Measurements from ENCODE around the gene BAIAP3.
A peak's percentile ranks its signal among the peaks of the same experiment; 100 is the strongest.

BAIAP3 gene

DNA sequence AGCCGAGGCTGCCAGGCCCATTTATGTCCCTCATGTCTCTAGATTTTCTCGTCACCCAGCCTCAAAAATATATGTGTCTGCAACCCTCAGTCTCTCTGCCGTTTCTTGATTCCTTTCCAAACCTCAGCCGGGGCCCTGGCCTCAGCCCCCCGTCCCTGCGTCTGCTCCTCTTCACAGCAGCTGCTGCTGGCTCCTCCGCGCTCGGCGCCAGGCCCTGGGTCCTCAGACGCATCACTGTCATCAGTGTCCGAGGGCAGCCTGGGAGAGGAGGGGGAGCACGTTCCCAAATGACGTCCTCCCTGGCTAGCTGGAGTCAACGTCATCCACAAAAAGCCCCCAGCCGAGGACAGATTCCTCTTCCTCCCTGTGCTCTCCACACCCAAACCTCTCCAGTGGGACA, 15.9 kb downstream of the BAIAP3 start:
- no peak for DNase-seq

DNA sequence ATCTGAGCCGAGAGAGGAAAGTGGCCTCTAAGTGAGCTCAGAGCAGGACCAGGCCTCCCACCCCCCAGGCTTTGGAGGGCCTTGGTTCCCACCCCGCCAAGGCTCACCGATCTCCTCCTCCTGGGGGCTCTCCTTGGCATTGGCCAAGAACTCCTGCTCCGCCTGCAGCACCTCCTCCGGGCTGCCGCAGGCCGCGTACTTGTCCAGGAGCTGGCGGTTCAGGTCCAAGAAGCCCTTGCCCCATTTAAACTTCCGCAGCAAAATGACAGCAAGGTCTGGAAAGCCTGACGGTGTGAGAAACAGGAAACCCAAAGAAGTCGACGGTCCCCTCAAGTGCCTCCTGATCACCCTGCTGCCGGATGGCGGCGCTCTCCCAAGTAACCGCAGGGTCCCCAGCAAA, 16.5 kb downstream of the BAIAP3 start:
- no peak for DNase-seq

DNA sequence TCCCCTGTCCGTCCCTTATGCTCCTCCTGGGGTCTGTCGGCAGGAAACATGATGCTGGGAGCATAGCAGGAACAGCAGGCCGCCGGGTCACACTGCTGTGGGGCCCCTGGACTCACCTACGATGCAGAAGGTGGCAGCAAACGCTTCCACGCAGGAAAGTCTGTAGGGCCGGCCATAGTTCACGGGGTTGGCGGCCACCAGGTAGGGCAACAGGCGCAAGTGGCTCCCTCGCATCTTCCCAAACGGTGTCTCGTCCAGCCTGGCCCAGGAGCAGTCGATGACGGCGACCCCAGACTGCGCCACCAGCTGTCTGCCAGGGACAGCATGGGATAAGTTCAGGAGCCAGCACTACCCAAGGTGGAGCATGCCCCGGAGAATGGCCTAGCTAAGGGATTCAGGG, 17.2 kb downstream of the BAIAP3 start:
- DNase-seq: no peak

DNA sequence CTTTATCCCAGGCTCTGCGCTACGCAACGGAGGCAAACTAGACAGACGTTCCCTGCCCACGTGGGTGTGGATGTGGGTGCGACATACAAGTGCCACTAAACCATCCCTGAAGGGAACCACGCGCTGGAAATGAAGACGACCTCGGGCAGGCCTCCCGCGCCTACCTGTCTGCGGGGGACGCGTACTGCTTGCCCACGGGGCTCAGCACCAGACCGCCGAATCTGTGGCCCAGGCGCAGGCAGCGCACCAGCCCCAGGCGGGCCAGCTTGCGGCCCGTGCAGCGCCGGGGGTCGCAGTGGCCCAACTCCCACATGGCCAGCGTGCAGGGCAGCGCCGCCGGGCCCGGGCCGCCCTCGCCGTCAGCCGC, 17.8 kb downstream of the BAIAP3 start:
- no peak for DNase-seq

DNA sequence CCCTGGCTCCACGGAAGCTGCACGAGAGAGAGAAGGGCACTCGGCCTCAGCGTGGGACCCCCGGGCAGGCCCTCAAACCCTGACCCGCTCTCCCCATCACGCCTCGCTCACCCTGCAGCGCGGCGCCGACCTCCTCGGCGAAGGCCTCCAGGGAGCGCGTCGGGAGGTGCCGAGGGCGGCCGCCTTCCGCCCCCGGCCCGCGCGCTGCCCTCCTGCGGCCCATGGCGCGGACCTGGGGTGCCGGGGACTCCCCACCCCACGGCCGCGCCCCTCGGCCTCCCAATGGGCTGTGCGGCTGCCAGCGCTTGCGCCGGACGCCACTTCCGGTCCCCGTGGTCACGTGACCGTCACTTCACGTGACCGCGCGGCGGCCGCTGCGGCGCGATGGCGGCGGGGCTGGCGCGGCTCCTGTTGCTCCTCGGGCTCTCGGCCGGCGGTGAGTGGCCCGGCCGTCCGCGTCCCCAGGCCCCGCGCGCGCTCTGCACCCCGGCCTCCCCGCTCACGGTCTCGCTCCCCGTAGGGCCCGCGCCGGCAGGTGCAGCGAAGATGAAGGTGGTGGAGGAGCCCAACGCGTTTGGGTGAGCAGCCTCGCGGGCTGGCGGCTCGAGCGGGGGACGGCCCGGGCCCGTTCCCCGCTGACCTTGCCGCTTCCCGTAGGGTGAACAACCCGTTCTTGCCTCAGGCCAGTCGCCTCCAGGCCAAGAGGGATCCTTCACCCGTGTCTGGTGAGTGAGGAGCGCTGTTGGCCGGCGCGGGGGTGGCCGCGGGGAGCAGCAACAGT, 18.3 kb downstream of the BAIAP3 start, which contains the start of the genes GNPTG and TSR3:
Gene GNPTG (plus strand): TSS at position 350 of the 781 bp plus-strand sequence. CDS start 35 bp downstream, at position 385.
Gene TSR3 (minus strand): TSS at position 297 of the 781 bp plus-strand sequence. CDS start 74 bp downstream, at position 223.
- peak; percentile 85 to 88 for DNase-seq

DNA sequence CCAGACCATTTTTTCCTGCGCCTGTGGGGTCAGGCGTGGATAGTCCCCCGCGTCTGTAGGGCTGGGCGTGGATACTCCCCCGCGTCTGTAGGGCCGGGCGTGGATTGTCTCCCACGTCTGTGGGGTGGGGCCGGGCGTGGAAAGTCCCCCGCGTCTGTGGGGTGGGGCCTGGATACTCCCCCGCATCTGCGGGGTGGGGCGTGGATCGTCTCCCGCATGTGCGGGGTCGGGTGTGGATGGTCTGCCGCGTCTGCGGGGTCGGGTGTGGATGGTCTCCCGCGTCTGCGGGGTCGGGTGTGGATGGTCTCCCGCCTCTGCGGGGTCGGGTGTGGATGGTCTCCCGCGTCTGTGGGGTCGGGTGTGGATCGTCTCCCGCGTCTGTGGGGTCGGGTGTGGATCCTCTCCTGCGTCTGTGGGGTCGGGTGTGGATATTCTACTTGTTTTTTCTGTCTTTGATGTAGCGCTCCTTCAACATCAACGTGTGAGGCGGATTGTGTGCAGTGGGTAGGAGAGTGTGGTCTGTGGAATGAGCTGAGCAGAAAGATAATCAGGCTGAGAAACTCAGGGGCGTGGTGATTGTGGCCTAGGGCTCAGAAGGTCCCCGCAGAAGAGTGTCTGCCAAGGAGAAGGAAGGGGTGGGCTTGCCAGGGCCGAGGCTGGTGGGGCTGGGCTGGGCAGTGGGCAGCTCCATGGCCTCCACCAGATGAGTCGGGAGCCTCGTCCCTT, 21.5 kb downstream of the BAIAP3 start:
- DNase-seq: no peak

DNA sequence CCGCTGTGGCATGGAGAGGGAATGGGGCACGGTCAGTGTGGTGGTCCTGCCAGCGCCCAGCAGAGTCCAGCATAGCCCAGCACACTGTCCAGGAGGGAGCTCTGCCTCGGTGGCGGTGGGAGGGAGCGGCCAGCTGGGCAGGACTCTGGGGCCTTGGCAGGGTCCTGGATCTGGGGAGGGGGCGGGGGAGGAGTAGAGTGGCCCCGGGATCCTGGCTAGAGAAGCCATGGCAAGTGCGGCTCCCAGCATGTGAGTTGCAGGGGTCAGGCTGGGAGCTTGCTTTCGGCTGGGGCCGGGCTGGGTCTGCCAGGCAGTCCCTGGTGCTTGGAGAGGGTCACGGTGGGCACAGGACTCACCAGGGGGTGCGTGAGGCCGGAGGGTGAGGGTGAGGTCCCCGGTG, 22.1 kb downstream of the BAIAP3 start:
- no peak for DNase-seq

DNA sequence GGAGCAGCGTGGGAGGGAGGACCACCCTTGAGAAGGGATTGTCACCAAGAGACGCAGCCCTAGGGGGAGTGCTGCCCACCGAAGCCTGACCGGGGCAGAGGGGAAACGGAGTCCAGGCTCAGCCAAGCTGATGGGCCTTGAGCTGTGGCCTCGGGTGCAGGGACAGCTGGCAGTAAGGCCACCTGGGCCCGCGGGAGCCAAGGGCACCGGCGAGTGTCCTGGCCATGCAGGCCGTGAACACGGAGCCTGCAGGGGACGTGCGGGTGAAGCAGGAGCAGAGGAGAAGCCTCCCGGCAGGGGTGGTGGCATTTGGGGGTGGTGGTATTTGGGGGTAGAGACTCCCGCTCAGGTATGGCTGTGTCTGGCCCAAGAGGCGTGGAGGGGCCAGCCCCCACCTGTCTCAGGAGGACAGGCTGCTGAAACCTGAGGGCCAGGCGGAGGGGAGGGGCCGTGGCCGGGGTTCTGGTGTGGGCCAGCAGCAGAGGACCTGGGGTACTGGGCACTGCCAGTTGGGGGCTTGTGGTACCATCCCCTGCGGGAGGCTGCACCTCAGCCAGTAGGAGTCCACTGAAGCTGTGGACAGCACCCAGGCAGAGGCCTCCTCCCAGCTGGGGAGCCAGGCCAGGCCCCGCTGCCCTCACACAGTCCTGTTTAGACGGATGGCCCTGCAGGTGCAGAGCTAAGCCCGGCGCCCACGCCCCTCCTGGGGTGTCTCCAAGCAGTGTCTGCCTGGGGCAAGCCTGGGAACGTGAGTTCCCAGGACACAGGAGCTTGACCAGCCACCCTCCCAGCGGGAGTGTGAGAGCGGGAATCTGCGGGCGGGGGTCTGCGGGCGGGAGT, 22.8 kb downstream of the BAIAP3 start:
- no peak for DNase-seq

DNA sequence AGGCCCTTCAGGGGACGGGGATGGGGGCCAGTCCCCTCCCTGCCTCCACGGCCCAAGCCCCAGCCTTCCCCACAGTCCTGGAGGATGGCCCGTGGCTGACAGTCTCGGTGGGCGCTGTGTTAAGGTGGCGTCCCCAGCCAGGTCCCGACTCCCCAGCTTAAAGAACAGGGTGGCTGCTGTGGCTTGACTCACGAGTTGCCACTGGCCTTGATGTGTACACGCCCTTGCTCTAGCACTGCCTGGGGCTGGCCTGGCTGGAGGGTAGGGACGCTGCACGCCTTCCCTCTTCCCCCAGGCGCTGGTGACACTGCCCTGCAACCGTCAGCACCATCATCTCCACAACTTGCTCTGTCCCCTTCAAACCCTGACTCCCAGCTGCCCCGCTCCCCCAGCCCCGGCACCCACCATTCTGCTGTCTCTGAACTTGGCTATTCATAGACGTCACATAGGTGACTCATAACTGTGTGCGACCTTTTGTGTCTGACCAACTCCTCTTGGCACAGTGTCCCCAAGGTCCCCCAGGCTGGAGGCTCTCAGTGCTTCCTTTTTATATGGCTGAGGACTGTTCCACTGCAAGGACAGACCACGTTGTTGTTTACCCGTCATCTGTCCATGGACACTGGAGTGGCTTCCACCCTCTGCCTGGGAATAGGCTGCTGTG, 24.6 kb downstream of the BAIAP3 start:
- no peak for DNase-seq

DNA sequence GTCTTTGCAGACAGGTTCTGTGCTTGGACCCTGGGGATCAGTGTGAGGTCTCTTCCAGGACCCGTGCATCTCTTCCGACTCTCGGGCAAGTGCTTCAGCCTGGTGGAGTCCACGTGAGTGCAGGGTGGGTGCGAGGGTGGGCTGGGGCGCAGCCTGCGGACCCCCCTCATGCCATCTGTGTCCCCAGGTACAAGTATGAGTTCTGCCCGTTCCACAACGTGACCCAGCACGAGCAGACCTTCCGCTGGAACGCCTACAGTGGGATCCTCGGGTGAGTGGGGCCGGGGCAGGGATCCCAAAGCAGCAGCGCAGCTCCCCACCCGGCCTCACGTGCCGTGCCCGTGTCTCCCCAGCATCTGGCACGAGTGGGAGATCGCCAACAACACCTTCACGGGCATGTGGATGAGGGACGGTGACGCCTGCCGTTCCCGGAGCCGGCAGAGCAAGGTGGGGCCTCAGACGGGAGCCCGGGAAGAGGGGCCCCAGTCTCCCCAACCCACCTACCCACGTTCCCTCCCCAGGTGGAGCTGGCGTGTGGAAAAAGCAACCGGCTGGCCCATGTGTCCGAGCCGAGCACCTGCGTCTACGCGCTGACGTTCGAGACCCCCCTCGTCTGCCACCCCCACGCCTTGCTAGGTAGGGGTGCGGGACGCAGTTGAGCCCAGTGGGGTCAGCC, 28.4 kb downstream of the BAIAP3 start:
- no peak for DNase-seq

DNA sequence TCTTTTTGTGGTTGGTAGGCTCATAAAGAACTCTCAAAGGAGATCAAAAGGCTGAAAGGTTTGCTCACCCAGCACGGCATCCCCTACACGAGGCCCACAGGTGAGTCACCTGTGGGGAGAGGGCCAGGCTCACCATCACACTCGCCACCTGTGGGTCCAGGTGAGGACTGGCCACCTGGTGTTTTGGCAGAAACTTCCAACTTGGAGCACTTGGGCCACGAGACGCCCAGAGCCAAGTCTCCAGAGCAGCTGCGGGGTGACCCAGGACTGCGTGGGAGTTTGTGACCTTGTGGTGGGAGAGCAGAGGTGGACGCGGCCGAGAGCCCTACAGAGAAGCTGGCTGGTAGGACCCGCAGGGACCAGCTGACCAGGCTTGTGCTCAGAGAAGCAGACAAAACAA, 29.4 kb downstream of the BAIAP3 start:
- DNase-seq: no peak

DNA sequence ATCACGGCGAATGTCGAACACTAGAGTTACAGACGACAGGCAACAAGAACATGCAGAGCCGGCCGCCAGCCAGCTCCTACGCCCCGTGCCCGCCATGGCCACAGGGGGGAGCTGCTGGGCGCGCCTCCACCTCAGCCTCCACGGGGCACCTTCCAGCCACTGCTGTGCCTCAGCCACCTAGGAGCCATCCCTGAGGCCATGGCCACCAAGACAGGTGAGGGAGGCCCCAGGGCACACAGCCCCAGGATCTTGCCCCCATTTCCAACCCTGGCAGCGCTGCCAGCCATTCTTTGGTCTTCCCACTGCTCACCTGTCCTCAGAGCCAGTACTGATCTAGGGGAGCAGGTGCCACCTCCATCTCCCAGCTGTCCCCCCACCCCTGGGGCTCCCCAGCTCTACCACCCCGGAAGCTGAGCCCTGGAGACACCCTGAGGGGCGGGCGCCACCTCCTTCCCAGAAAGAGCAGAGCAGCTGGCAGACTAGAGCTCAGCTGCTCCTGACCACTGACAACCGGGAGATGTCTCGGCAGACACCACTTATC, 30.1 kb downstream of the BAIAP3 start:
- peak; percentile 78 to 79 for DNase-seq

DNA sequence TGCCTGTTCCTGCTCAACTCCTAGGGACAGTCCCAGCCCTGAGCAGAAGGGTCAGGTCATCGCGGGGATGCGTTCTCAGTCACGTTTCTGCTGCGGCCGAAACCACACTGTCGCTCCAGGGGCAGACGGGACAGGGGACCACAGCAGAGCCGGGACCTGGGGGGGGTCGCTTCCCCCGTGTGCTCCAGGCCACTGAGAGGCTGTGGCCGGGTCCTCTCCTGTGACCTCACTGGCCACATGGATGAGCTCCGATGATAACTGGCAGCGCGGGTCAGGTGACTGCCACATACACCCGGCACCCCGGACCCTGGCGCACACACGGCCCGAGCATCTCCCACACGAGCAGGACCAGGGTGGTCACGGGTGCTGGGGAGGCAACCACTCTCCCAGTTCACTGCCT, 31.1 kb downstream of the BAIAP3 start:
- no peak for DNase-seq

DNA sequence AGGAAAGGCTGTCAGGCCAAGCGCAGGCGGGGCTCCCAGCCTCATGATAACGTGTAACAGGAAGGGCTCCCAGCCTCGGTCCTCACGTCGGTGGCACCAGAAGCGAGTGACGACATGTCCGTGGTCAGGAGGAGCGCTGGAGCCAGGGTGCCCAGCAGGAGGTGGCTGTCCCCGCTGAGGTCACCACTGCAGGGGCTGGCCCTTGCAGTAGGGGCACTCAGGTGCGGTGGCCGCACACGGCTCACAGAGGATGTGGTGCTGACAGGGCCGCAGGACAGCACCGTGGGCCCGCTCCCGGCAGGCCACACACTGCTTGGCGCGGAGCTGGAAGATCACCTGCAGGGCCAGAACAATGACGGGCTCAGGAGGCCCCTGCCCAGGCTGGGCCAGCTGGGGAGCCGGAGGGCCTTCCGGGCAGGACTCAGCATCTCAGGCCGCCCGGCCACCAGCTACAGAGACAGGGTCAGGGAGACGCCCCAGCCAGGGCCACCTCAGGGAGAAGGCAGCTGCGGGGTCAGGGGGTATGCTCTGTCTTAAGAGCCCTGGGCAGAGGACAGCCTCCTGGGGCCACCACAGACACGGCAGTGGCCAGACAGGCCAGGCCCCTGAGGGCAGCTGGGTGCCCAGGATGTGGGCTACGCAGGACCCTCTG, 32.7 kb downstream of the BAIAP3 start:
- DNase-seq: no peak

DNA sequence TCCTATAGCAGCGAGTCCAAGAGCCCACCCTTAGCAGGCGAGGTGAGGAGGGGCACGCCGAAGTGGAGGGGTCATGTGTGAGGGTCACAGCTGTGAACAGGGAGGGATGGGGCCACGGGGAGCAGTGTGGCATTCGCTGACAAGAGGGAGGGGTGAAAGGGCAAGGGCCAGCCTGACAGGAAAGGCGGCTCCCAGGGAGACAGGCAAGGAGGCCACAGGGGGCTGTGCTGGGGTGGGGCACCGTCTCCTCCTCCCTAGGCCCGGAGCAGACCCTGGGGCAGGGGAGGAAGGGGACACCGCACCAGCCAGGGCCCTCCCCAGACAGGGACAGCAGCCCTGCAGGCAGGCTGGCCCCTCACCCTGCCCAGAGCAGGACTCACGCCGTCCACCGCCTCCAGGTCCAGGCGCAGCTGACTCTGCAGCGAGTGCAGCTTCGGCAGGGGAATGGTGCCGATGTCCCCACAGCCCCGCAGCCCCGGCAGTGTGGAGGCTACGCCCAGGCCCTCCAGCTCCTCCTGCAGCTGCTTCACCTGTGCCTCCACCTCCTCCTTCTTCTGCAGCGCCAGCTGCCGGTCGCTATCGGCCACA, 33.4 kb downstream of the BAIAP3 start:
- no peak for DNase-seq

DNA sequence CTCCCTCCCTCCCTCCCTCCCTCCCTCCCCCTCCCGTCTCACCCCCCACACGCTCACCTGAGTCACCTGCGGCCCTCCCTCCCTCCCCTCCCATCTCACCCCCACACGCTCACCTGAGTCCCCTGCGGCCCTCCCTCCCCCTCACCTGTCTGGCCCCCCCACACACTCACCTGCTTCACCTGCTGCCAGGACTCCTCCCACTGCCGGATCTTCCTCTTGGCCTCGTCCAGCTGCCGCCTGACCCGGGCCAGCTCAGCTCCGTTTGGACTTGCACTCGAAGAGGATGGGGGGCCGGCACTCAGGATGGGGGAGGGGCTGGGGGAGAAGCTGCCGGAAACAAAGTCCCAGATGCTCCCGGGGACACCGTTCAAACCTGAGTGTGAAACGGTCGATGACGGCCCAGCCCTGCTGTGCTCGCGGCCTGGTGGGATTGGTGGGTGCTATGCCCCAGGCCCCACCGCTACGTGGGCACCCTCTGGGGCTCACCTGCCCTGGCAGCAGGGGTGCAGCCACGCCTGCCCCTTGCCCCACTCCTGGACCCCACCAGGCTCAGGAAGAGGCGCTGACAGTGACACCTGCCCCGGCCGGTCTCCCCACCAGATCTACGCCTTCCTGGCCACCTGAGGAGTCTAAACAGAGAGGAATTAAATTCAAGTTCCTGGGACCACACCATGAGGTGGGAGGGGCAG, 34.2 kb downstream of the BAIAP3 start:
- DNase-seq: no peak

DNA sequence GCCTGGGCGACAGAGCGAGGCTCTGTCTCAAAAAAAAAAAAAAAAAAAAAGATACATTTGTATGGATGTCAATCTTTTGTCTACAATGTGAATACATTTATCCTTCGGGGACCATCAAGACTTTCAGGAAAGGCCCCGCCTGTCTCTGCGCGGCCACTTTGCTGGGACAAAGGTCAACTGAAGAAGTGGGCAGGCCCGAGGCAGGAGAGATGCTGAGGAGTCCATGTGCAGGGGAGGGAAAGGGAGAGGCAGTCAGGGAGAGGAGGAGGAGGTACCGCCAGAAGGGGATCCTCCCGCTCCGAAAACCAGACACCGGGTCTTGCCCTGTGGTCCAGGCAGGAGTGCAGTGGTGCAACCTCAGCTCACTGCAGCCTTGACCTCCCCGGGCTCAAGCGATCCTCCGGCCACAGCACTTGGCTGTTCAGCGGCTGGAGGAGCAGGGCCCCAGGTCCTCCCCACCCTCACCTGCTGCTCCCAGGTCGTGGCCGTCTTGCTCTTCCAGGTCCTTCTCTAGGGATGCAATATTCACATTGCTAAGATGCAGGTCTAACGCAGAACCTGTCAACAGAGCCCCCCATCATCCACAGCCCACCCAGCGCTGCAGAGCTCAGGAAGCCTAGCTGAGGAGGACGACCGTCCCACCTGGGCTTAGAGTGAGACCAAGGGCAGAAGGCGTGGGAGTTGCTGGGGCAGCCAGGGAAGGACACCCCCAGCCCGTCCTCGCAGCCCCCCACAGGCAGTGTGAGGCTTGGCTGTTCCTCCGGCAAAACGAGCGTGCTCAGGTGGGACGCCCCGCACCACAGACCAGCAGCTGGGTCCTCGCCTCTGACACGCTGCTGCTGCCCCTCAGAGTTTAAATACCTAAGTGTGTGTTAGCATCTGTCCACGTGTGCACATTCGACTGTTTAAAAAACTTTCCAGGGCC, 37.9 kb downstream of the BAIAP3 start:
- DNase-seq: no peak

DNA sequence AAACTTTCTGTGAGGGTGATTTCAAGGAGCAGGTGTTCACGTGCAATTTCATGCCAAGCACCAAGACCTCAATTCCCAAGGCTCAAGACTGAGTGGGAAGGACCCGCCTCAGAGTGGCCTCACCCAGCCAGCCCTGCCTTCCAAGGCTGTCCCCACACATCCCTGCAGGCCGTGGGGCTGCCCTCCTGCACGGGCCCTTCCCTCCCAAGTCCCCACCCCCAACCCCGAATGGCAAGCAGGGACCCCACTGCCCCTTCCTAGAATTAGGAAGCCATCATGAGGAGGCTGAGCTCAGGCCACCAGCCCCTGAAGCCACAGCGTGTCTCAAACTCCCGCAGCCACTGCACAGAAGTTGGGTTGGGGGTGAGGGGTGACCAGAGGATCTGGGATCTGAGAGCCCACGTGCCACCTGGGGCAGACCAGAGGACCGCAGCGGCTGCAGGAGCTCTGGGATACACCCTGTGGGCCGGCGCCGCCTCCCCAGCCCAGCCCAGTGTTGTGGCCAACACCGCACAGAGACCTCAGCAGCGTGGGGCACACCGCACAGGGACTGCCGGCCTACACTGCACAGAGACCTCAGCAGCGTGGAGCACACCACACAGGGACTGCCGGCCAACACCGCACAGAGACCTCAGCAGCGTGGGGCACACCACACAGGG, 39.0 kb downstream of the BAIAP3 start:
- no peak for DNase-seq
